Endothelial cell of umbilical vein (primary cell): ENCODE data around the gene ATP1B3. TPM values are rescaled to one million over a fixed set of nuclear protein-coding genes. Genes with fewer than 3 reads are reported as not detected.

Source experiments
- BruUV-seq: library from RNA; stranded (reverse); fragments of 400-500 nt; replicated peaks from 2 replicates; lab custom pipeline; 2021; lab: Mats Ljungman, UMichigan
- CTCF ChIA-PET: fragments of 300-600, 350-600 bp; sonication (Branson Sonifier 250); formaldehyde crosslinking; loops from one replicate; lab custom pipeline; 2021; ENCODE audit warnings: antibody characterized with exemption, inconsistent platforms; lab: Charles Lee
- POLR2A ChIA-PET: fragments of 300-600, 350-600 bp; sonication (Branson Sonifier 250); formaldehyde crosslinking; loops from one replicate; lab custom pipeline; 2021; ENCODE audit warnings: antibody characterized with exemption, inconsistent platforms; lab: Charles Lee
- DNase-seq: peaks from one replicate; pipeline ENCODE4 v3.0.0-alpha.2; 2011; ENCODE audit warnings: low read depth, low spot score
- FAIRE-seq: peaks from 2 replicates; lab custom pipeline; 2011; peaks lifted over from hg19 to GRCh38; lab: Jason Lieb, UNC
- H2AFZ ChIP-seq: 2 replicates; pipeline ENCODE4 v1.6.0; 2012; ENCODE audit warnings: low read depth, low read length, control low read depth, inconsistent platforms
- H3K27ac ChIP-seq: 2 replicates; pipeline ENCODE4 v1.5.1; 2011; ENCODE audit warnings: low read depth, mild to moderate bottlenecking, control low read depth, low read length, moderate library complexity; ENCODE audit not compliant: insufficient read depth
- H3K27me3 ChIP-seq, 2 experiments: 2 replicates each; pipeline versions ENCODE4 v1.6.0 to v1.6.1; 2011; ENCODE audit warnings: low read length in 2 of 2, mixed read lengths in 1 of 2; ENCODE audit not compliant: control insufficient read depth in 2 of 2, insufficient read depth in 2 of 2
- H3K36me3 ChIP-seq, 2 experiments: 2 replicates in 1 of 2; 3 replicates in 1 of 2; pipeline ENCODE4 v1.5.1; 2011; ENCODE audit warnings: low read length in 2 of 2, mild to moderate bottlenecking in 1 of 2, moderate library complexity in 1 of 2; ENCODE audit not compliant: control insufficient read depth in 2 of 2, insufficient read depth in 2 of 2; ENCODE audit errors: extremely low read depth in 1 of 2
- H3K4me1 ChIP-seq: 3 replicates; pipeline ENCODE4 v1.5.1; 2011; ENCODE audit warnings: mild to moderate bottlenecking, low read length; ENCODE audit not compliant: control insufficient read depth, insufficient read depth; ENCODE audit errors: extremely low read depth
- H3K4me2 ChIP-seq: 2 replicates; pipeline ENCODE4 v1.6.1; 2011; ENCODE audit warnings: low read length, control low read depth, mixed read lengths; ENCODE audit not compliant: insufficient read depth
- H3K4me3 ChIP-seq, 3 experiments: fragments of 200-600 bp in 1 of 3; sonication (generic), shearing (Covaris generic) in 1 of 3; replicated peaks in 1 of 3; 2 replicates each; pipeline ENCODE4 v1.5.1; 2011 to 2016; ENCODE audit warnings: control low read depth in 3 of 3, low read length in 3 of 3, mild to moderate bottlenecking in 2 of 3, inconsistent platforms in 1 of 3, low read depth in 1 of 3, moderate library complexity in 1 of 3; ENCODE audit not compliant: insufficient read depth in 1 of 3
- H3K79me2 ChIP-seq: 2 replicates; pipeline ENCODE4 v1.6.0; 2012; ENCODE audit warnings: low read length, inconsistent platforms; ENCODE audit not compliant: control insufficient read depth, insufficient read depth
- H3K9ac ChIP-seq: replicated peaks from 2 replicates; pipeline ENCODE3; 2011; ENCODE audit warnings: low read length, control low read depth; ENCODE audit not compliant: insufficient read depth; ENCODE audit errors: extremely low read depth
- H3K9me1 ChIP-seq: replicated peaks from 3 replicates; pipeline ENCODE4 v1.6.0; 2011; ENCODE audit warnings: mild to moderate bottlenecking, low read length; ENCODE audit not compliant: control insufficient read depth, insufficient read depth; ENCODE audit errors: extremely low read depth
- H3K9me3 ChIP-seq: replicated peaks from 2 replicates; pipeline ENCODE4 v1.5.1; 2012; ENCODE audit warnings: low read length, inconsistent platforms; ENCODE audit not compliant: control insufficient read depth, insufficient read depth
- H4K20me1 ChIP-seq: replicated peaks from 2 replicates; pipeline ENCODE3; 2011; ENCODE audit warnings: mild to moderate bottlenecking, low read length; ENCODE audit not compliant: control insufficient read depth, insufficient read depth; ENCODE audit errors: extremely low read depth
- EZH2 ChIP-seq: IDR thresholded peaks from 2 replicates; pipeline ENCODE4 v1.6.1; 2012; ENCODE audit warnings: borderline replicate concordance, low read depth, mild to moderate bottlenecking, moderate library complexity, low read length, inconsistent platforms; ENCODE audit not compliant: severe bottlenecking
- FOS ChIP-seq: IDR thresholded peaks from 2 replicates; pipeline ENCODE4 v1.6.1; 2011; ENCODE audit warnings: mild to moderate bottlenecking, low read length, moderate library complexity, borderline replicate concordance; ENCODE audit not compliant: insufficient read depth
- GATA2 ChIP-seq: IDR thresholded peaks from 2 replicates; pipeline ENCODE4 v1.7.0; 2011; ENCODE audit warnings: low read depth, mild to moderate bottlenecking, moderate library complexity, mixed read lengths, low read length; ENCODE audit not compliant: insufficient read length, insufficient read depth
- JUN ChIP-seq: IDR thresholded peaks from 2 replicates; pipeline ENCODE4 v1.6.1; 2011; ENCODE audit warnings: borderline replicate concordance, low read depth; ENCODE audit not compliant: insufficient read length, insufficient read depth
- MYC ChIP-seq: IDR thresholded peaks from one replicate; pipeline ENCODE4 v1.6.1; 2011; ENCODE audit warnings: mild to moderate bottlenecking, low read depth, low read length
- POLR2A ChIP-seq: IDR thresholded peaks from 2 replicates; pipeline ENCODE4 v1.6.1; 2012; ENCODE audit warnings: low read depth, mild to moderate bottlenecking, control low read depth, low read length
- POLR2AphosphoS5 ChIP-seq: IDR thresholded peaks from 2 replicates; pipeline ENCODE4 v1.6.1; 2012; ENCODE audit warnings: low read depth, mild to moderate bottlenecking, control low read depth, low read length, moderate library complexity; ENCODE audit not compliant: insufficient read depth
- dilution Hi-C: fragments of 300-500 bp; cut with MboI; formaldehyde crosslinking; loops from one replicate; pipeline ENCODE4 v1.15.0; 2019; ENCODE audit warnings: low sequenced_read_pairs; ENCODE audit not compliant: extremely low pct_ligation_motif_present
- intact Hi-C: fragments of 100-400 bp; cut with micrococcal nuclease; formaldehyde crosslinking; loops from one replicate; pipeline ENCODE4 v1.10.0; 2022
- polyA plus RNA-seq, 4 experiments: library from polyadenylated mRNA; depleted of rRNA in 3 of 4; stranded (reverse) in 3 of 4; unstranded in 1 of 4; fragments of >200 nt; gene quantifications; 2 replicates each; pipeline versions ENCODE4 v1.2.1 to v1.2.3, GENCODE V29; 2011 to 2012; ENCODE audit warnings: missing spikeins in 1 of 4
- total RNA-seq: library from RNA; stranded (reverse); gene quantifications from 2 replicates; pipeline ENCODE4 v1.2.3, GENCODE V29; 2021
- TF ChIP-seq, protein P1 (sequence below), 2 donors: IDR thresholded peaks; 1 replicate in 1 of 2; 2 replicates in 1 of 2; pipeline ENCODE4 v1.5.1; 2011; ENCODE audit warnings: low read length in 2 of 2, mild to moderate bottlenecking in 2 of 2, moderate library complexity in 2 of 2, control low read depth in 1 of 2, inconsistent platforms in 1 of 2, low read depth in 1 of 2; ENCODE audit not compliant: insufficient read depth in 1 of 2; ENCODE audit errors: extremely low read depth in 1 of 2
- TF ChIP-seq, protein P2 (sequence below): IDR thresholded peaks from 2 replicates; pipeline ENCODE4 v1.6.1; 2011; ENCODE audit not compliant: insufficient read depth, insufficient read length

Gene ATP1B3
- total and polyA plus RNA-seq, 2 donors (not counting 3 experiments of a cell fraction or from before 2014, with no cell fraction given), result 227 to 279 TPM

DNA sequence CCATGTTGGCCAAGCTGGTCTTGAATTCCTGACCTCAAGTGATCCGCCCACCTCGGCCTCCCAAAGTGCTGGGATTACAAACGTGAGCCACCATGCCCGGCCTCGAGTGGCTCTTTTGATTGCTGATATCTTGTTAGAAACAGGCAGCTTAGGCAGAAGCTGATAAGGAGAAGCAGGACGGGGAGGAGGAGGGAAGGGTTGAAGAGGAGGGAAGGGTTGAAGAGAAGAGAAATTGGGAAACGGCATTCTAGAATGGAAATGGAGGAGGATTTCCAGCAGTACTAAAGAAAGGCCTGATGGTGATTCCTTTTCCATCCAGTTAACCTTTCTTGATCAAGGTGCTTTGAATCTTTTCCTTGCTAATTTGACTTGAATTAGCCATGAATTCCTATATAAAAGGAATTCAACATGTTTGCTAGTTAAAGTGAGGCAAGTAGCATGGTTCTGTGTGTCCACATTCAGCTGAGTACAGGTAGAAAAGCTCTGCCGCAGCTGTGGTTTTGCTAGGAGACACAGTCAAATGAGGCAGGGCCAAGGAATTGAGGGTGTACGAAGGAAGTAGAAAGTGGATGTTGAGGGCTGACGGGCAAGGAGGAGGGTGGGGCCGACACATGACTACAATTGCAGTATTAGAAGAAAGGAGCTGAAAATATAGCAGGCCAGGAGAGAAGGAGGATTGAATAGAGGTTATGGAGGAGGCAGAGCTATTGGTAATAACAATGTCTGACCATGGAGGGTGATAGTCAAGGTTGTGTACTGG lies 27.2 kb upstream of the ATP1B3 start:
- intact Hi-C loops, result no loop called here
- no peaks in the 10 kb centered on the region for H4K20me1 ChIP-seq
- H3K27ac ChIP-seq, result no peak overlapping the region
- no peaks in the 10 kb centered on the region for H3K9me3 ChIP-seq
- H3K4me3 ChIP-seq, result no peak overlapping the region
- H3K27me3 ChIP-seq, result no peaks in the 10 kb centered on the region
- H3K36me3 ChIP-seq, result no peaks in the 10 kb centered on the region
- H3K9me1 ChIP-seq, result no peaks in the 10 kb centered on the region
- dilution Hi-C loops, result no loop called here
- no peaks in the 10 kb centered on the region for H3K79me2 ChIP-seq
- ChIA-PET CTCF (interaction anchor here (0.9 to 1.4 kb wide), 4 partner anchors 12 to 111 kb away, joined by 3 to 5 read pairs (median 4); partner anchors contain the start of gene RNF7), POLR2A (interaction anchor here (0.6 to 0.9 kb wide), 2 partner anchors 8 to 330 kb away, joined by 3 to 7 read pairs; no protein-coding TSS in a partner anchor)
- H2AFZ ChIP-seq, result no peak overlapping the region
- DNase-seq, result no peak
- no peak overlapping the region for H3K4me2 ChIP-seq
- BruUV-seq, result no TSS peak
- no peak overlapping the region for H3K9ac ChIP-seq
- TF ChIP-seq POLR2A (no peak), FOS (no peak), EZH2 (no peak), POLR2AphosphoS5 (no peak), JUN (no peak), MYC (no peak), GATA2 (no peak)
- TF ChIP-seq, protein P1, sequence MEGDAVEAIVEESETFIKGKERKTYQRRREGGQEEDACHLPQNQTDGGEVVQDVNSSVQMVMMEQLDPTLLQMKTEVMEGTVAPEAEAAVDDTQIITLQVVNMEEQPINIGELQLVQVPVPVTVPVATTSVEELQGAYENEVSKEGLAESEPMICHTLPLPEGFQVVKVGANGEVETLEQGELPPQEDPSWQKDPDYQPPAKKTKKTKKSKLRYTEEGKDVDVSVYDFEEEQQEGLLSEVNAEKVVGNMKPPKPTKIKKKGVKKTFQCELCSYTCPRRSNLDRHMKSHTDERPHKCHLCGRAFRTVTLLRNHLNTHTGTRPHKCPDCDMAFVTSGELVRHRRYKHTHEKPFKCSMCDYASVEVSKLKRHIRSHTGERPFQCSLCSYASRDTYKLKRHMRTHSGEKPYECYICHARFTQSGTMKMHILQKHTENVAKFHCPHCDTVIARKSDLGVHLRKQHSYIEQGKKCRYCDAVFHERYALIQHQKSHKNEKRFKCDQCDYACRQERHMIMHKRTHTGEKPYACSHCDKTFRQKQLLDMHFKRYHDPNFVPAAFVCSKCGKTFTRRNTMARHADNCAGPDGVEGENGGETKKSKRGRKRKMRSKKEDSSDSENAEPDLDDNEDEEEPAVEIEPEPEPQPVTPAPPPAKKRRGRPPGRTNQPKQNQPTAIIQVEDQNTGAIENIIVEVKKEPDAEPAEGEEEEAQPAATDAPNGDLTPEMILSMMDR (IDR thresholded peaks at IDR 0.05; ENCODE audit: extremely low read depth in 1 of 2, insufficient read depth in 1 of 2, low read depth in 1 of 2, low read length in 2 of 2), result no peak
- TF ChIP-seq, protein P2, sequence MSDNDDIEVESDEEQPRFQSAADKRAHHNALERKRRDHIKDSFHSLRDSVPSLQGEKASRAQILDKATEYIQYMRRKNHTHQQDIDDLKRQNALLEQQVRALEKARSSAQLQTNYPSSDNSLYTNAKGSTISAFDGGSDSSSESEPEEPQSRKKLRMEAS, result no peak
- FAIRE-seq, result no peak
- H3K4me1 ChIP-seq, result peaks cover 12% of the 10 kb centered on the region
